SK-N-SH (cell line): Measurements from ENCODE around the gene D2HGDH. TPM values are rescaled to one million over a fixed set of nuclear protein-coding genes. Genes with fewer than 3 reads are reported as not detected.
"Not testable (repeated sequence)": the region's sequence is repeated elsewhere in the genome, so short reads cannot be mapped to it uniquely, and the experiment has no call there.

Experiments used
- CTCF ChIA-PET: fragments of 300-600, 350-600 bp; formaldehyde crosslinking; extraction: SDS; loops from one replicate; lab custom pipeline; 2021; lab: Yijun Ruan, JAX
- POLR2A ChIA-PET: fragments of 350-600 bp; sonication (Branson Sonifier 250); formaldehyde crosslinking; extraction: SDS; loops from one replicate; lab custom pipeline; 2020; ENCODE audit warnings: antibody characterized with exemption, inconsistent platforms; lab: Yijun Ruan, JAX
- DNase-seq: peaks from one replicate; pipeline ENCODE4 v3.0.0; 2012
- H2AFZ ChIP-seq: fragments of 200-600 bp; sonication (generic); 2 replicates; pipeline ENCODE4 v1.8.1; 2016; ENCODE audit warnings: antibody characterized with exemption, mild to moderate bottlenecking, low read depth
- H3F3A ChIP-seq: fragments of 200-600 bp; sonication (generic); replicated peaks from 2 replicates; pipeline ENCODE3; 2016; ENCODE audit warnings: antibody characterized with exemption, mild to moderate bottlenecking; ENCODE audit not compliant: insufficient read depth
- H3K27ac ChIP-seq, 2 experiments: fragments of 200-500 bp in 1 of 2; fragments of 200-600 bp in 1 of 2; sonication (Bioruptor generic) in 1 of 2; sonication (generic), shearing (Covaris generic) in 1 of 2; 2 replicates each; pipeline versions ENCODE4 v1.5.1 to v1.6.1; 2014 to 2016; ENCODE audit warnings: low read depth in 2 of 2, inconsistent platforms in 1 of 2, low read length in 1 of 2, mild to moderate bottlenecking in 1 of 2, mixed read lengths in 1 of 2
- H3K27me3 ChIP-seq: fragments of 200-600 bp; sonication (generic), shearing (Covaris generic); 2 replicates; pipeline ENCODE4 v1.6.1; 2016; ENCODE audit warnings: mixed run types; ENCODE audit not compliant: insufficient read depth
- H3K36me3 ChIP-seq, 2 experiments: fragments of 200-500 bp in 1 of 2; fragments of 200-600 bp in 1 of 2; sonication (Bioruptor generic) in 1 of 2; sonication (generic) in 1 of 2; replicated peaks in 1 of 2; 2 replicates each; pipeline versions ENCODE3 to v1.5.1; 2014 to 2016; ENCODE audit warnings: low read length in 1 of 2, mild to moderate bottlenecking in 1 of 2; ENCODE audit not compliant: insufficient read depth in 2 of 2, control insufficient read depth in 1 of 2
- H3K4me1 ChIP-seq, 2 experiments: fragments of 200-500 bp in 1 of 2; fragments of 200-600 bp in 1 of 2; sonication (Bioruptor generic) in 1 of 2; sonication (generic), shearing (Covaris generic) in 1 of 2; 2 replicates each; pipeline versions ENCODE4 v1.5.1 to v1.6.1; 2014 to 2016; ENCODE audit warnings: low read depth in 1 of 2, low read length in 1 of 2, mixed run types in 1 of 2; ENCODE audit not compliant: insufficient read depth in 2 of 2, control insufficient read depth in 1 of 2
- H3K4me2 ChIP-seq: fragments of 200-600 bp; sonication (generic), shearing (Covaris generic); 2 replicates; pipeline ENCODE4 v1.6.1; 2017; ENCODE audit warnings: mixed run types
- H3K4me3 ChIP-seq, 2 experiments: fragments of 200-500 bp in 1 of 2; fragments of 200-600 bp in 1 of 2; sonication (Bioruptor generic) in 1 of 2; sonication (generic), shearing (Covaris generic) in 1 of 2; 2 replicates each; pipeline versions ENCODE4 v1.5.1 to v1.8.1; 2014 to 2016; ENCODE audit warnings: low read depth in 2 of 2, inconsistent platforms in 1 of 2, low read length in 1 of 2, mild to moderate bottlenecking in 1 of 2, mixed read lengths in 1 of 2, moderate library complexity in 1 of 2
- H3K79me2 ChIP-seq: fragments of 200-600 bp; sonication (generic); 2 replicates; pipeline ENCODE4 v1.8.1; 2017; ENCODE audit warnings: mild to moderate bottlenecking; ENCODE audit not compliant: insufficient read depth
- H3K9ac ChIP-seq: fragments of 200-600 bp; sonication (generic); 2 replicates; pipeline ENCODE4 v1.6.1; 2017; ENCODE audit warnings: mixed run types
- H3K9me2 ChIP-seq: fragments of 200-600 bp; sonication (generic); 2 replicates; pipeline ENCODE4 v1.6.1; 2017; ENCODE audit warnings: mixed run types
- H3K9me3 ChIP-seq: fragments of 200-600 bp; sonication (generic); 2 replicates; pipeline ENCODE4 v1.6.1; 2017; ENCODE audit warnings: mixed run types, mild to moderate bottlenecking, moderate library complexity
- H4K20me1 ChIP-seq: fragments of 200-600 bp; sonication (generic); 2 replicates; pipeline ENCODE4 v1.6.1; 2017; ENCODE audit warnings: mild to moderate bottlenecking, mixed run types; ENCODE audit not compliant: insufficient read depth
- CTCF ChIP-seq: fragments of 200-600 bp; sonication (generic); IDR thresholded peaks from 2 replicates; pipeline ENCODE4 v1.6.1; 2017; ENCODE audit warnings: antibody characterized with exemption, mild to moderate bottlenecking, moderate library complexity
- ELF1 ChIP-seq: IDR thresholded peaks from 2 replicates; pipeline ENCODE4 v1.4.0; 2012
- EP300 ChIP-seq, 2 experiments: IDR thresholded peaks; 2 replicates each; pipeline versions ENCODE4 v1.4.0 to v1.6.1; 2012; ENCODE audit warnings: borderline replicate concordance in 1 of 2, low read depth in 1 of 2, low read length in 1 of 2
- JUND ChIP-seq: IDR thresholded peaks from 2 replicates; pipeline ENCODE4 v1.4.0; 2012
- MAX ChIP-seq: IDR thresholded peaks from 2 replicates; pipeline ENCODE4 v1.4.0; 2012; ENCODE audit warnings: low read depth
- MEF2A ChIP-seq: IDR thresholded peaks from 2 replicates; pipeline ENCODE4 v1.4.0; 2012; ENCODE audit warnings: low read depth, borderline replicate concordance
- PBX3 ChIP-seq: IDR thresholded peaks from 2 replicates; pipeline ENCODE4; 2012
- RAD21 ChIP-seq: IDR thresholded peaks from 2 replicates; pipeline ENCODE4 v1.6.1; 2012; ENCODE audit warnings: mild to moderate bottlenecking, low read length
- RCOR1 ChIP-seq: fragments of 150-350 bp; IDR thresholded peaks from 2 replicates; pipeline ENCODE4 v1.6.1; 2017; ENCODE audit warnings: antibody characterized with exemption, low read length
- RXRA ChIP-seq: IDR thresholded peaks from 2 replicates; pipeline ENCODE4 v1.4.0; 2012; ENCODE audit warnings: low read depth, mild to moderate bottlenecking, borderline replicate concordance
- SIN3A ChIP-seq: IDR thresholded peaks from 2 replicates; pipeline ENCODE4 v1.6.1; 2012; ENCODE audit warnings: low read depth, mild to moderate bottlenecking, low read length, moderate library complexity, borderline replicate concordance
- SMC3 ChIP-seq: IDR thresholded peaks from 2 replicates; pipeline ENCODE4 v1.6.1; 2012; ENCODE audit warnings: low read depth, low read length, improper control_type of control experiment
- TAF1 ChIP-seq: IDR thresholded peaks from 2 replicates; pipeline ENCODE4 v1.6.1; 2012; ENCODE audit warnings: low read depth, mild to moderate bottlenecking, low read length, moderate library complexity, borderline replicate concordance
- TCF12 ChIP-seq: IDR thresholded peaks from 2 replicates; pipeline ENCODE4 v1.4.0; 2012
- TEAD4 ChIP-seq: IDR thresholded peaks from 2 replicates; pipeline ENCODE4 v1.4.0; 2012; ENCODE audit warnings: mild to moderate bottlenecking, borderline replicate concordance; ENCODE audit not compliant: insufficient read depth
- USF2 ChIP-seq: fragments of 150-350 bp; IDR thresholded peaks from 2 replicates; pipeline ENCODE4 v1.6.1; 2017; ENCODE audit warnings: antibody characterized with exemption, low read length, low read depth, borderline replicate concordance
- WGBS: methylation state at CpG from one replicate; pipeline ENCODE4 v1.1.6; 2017; ENCODE audit warnings: low lambda C conversion rate; 5-methylcytosine and 5-hydroxymethylcytosine counted together
- polyA plus RNA-seq, 3 experiments: library from polyadenylated mRNA; depleted of rRNA; stranded (reverse); fragments of >200 nt; gene quantifications; 2 replicates each; pipeline ENCODE4 v1.2.3, GENCODE V29; 2012

Gene D2HGDH
- polyA plus RNA-seq, 1 of the 3 experiments (the other 2 are of a cell fraction): 36.3 TPM

GRCh38 chr2:241782053-241782452 lies 47.6 kb downstream of the D2HGDH start:
- H3K79me2 ChIP-seq, DNase-seq, H3K27me3 ChIP-seq, H3K27ac ChIP-seq, H3K9me3 ChIP-seq, H3K4me3 ChIP-seq, H3K4me2 ChIP-seq, H3K4me1 ChIP-seq, POLR2A ChIA-PET, H3K9ac ChIP-seq, H3K9me2 ChIP-seq, H4K20me1 ChIP-seq, H3K36me3 ChIP-seq, H3F3A ChIP-seq, H2AFZ ChIP-seq: not testable (repeated sequence)
- CTCF ChIA-PET: interaction anchor here (2.4 kb wide), 1 partner anchor 11 kb away, joined by 6 read pairs; no protein-coding TSS in a partner anchor
- WGBS: 37% methylated on average over 3 of the region's 3 CpGs

- no peak for DNase-seq
- ChIA-PET POLR2A (no interaction called here), CTCF (no interaction called here)
- TF ChIP-seq SIN3A: no peak
- no peak for TF ChIP-seq JUND
- no peak for TF ChIP-seq RAD21
- TF ChIP-seq RXRA: no peak
- TF ChIP-seq TEAD4: no peak
- TF ChIP-seq TAF1: no peak
- no peak for TF ChIP-seq TCF12
- no peak for TF ChIP-seq CTCF
- Histone ChIP-seq H3K4me3 (no peak overlapping the region), H2AFZ (no peak overlapping the region), H3F3A (no peaks in the 10 kb centered on the region), H3K9me2 (no peaks in the 10 kb centered on the region), H3K4me2 (no peak overlapping the region), H4K20me1 (no peaks in the 10 kb centered on the region), H3K9ac (no peak overlapping the region), H3K27ac (no peak overlapping the region), H3K9me3 (no peaks in the 10 kb centered on the region), H3K27me3 (no peaks in the 10 kb centered on the region), H3K36me3 (no peaks in the 10 kb centered on the region), H3K79me2 (no peaks in the 10 kb centered on the region), H3K4me1 (no peaks in the 10 kb centered on the region)
- WGBS: 70% methylated on average over 4 of the region's 4 CpGs
These were observed 53.7 kb downstream of the D2HGDH start for GRCh38 chr2:241788135-241788534.

GRCh38 chr2:241788572-241788971 lies 54.1 kb downstream of the D2HGDH start:
- no peaks in the 10 kb centered on the region for H3K4me1 ChIP-seq
- no peaks in the 10 kb centered on the region for H3K9me3 ChIP-seq
- H3K27me3 ChIP-seq: no peaks in the 10 kb centered on the region
- H2AFZ ChIP-seq: no peak overlapping the region
- H3K79me2 ChIP-seq: no peaks in the 10 kb centered on the region
- H3K9me2 ChIP-seq: no peaks in the 10 kb centered on the region
- no peak for TF ChIP-seq EP300 (IDR thresholded peaks at IDR 0.05; ENCODE audit: borderline replicate concordance in 1 of 2, low read depth in 1 of 2, low read length in 1 of 2)
- no peak for TF ChIP-seq RXRA
- TF ChIP-seq ELF1: no peak
- no peak for TF ChIP-seq MEF2A
- no peak for TF ChIP-seq SMC3
- no peak for TF ChIP-seq RCOR1
- TF ChIP-seq TEAD4: no peak
- TF ChIP-seq PBX3: no peak
- no peak for TF ChIP-seq RAD21
- TF ChIP-seq MAX: no peak
- no peak for TF ChIP-seq USF2
- H4K20me1 ChIP-seq: no peaks in the 10 kb centered on the region
- 32% methylated on average over 3 of the region's 3 CpGs for WGBS
- no peaks in the 10 kb centered on the region for H3F3A ChIP-seq
- no peak for DNase-seq
- no peak overlapping the region for H3K4me2 ChIP-seq
- H3K9ac ChIP-seq: no peak overlapping the region
- CTCF ChIA-PET: no interaction called here
- no peaks in the 10 kb centered on the region for H3K36me3 ChIP-seq
- POLR2A ChIA-PET: no interaction called here
- no peak overlapping the region for H3K27ac ChIP-seq
- no peak overlapping the region for H3K4me3 ChIP-seq
